ENCODE measurements around the gene CAMK2A.

The CAMK2A gene

GRCh38 chr5:150196986-150197385 is 92.6 kb downstream of the CAMK2A start:
- TF ChIP-seq CTCF (IDR thresholded peaks at IDR 0.05; ENCODE audit: insufficient read depth, low read length, poor library complexity, severe bottlenecking) (no peak), EZH2phosphoT487 (conservative IDR thresholded peaks at IDR 0.05; ENCODE audit: low read length) (no peak)

GRCh38 chr5:150196514-150196913 is 93.1 kb downstream of the CAMK2A start:
- H3K79me2 ChIP-seq (ENCODE audit: insufficient read depth, low read length), result no peaks in the 10 kb centered on the region
- H3K9me3 ChIP-seq (ENCODE audit: insufficient read depth, low read length), result no peaks in the 10 kb centered on the region
- no peak overlapping the region for H3K9ac ChIP-seq (ENCODE audit: low read length)
- H3K36me3 ChIP-seq (ENCODE audit: low read length), result no peaks in the 10 kb centered on the region
- no peak overlapping the region for H3K4me3 ChIP-seq (ENCODE audit: insufficient read depth, low read length, poor library complexity, severe bottlenecking)
- no peaks in the 10 kb centered on the region for H3K27me3 ChIP-seq (ENCODE audit: low read length)
- no peak overlapping the region for H2AFZ ChIP-seq (ENCODE audit: low read depth, low read length, severe bottlenecking)
- no peak overlapping the region for H3K27ac ChIP-seq (ENCODE audit: low read depth, low read length)
- H3F3A ChIP-seq (ENCODE audit: insufficient read depth), result no peaks in the 10 kb centered on the region
- no peaks in the 10 kb centered on the region for H3K9me2 ChIP-seq (replicated peaks; ENCODE audit: insufficient read depth, low read length)
- no peaks in the 10 kb centered on the region for H4K20me1 ChIP-seq (ENCODE audit: low read depth, low read length)
- no peak overlapping the region for H3K4me2 ChIP-seq (ENCODE audit: low read depth, low read length, poor library complexity, severe bottlenecking)
- no peak for TF ChIP-seq CTCF (IDR thresholded peaks at IDR 0.05; ENCODE audit: insufficient read depth, low read length, poor library complexity, severe bottlenecking)
- TF ChIP-seq EZH2phosphoT487 (conservative IDR thresholded peaks at IDR 0.05; ENCODE audit: low read length), result no peak

More at GRCh38 chr5:150196986-150197385, 92.6 kb downstream of the CAMK2A start:
- Histone ChIP-seq H3K9ac (ENCODE audit: low read length) (no peak overlapping the region), H4K20me1 (ENCODE audit: low read depth, low read length) (no peaks in the 10 kb centered on the region), H2AFZ (ENCODE audit: low read depth, low read length, severe bottlenecking) (no peak overlapping the region), H3K9me3 (ENCODE audit: insufficient read depth, low read length) (no peaks in the 10 kb centered on the region), H3K9me2 (replicated peaks; ENCODE audit: insufficient read depth, low read length) (no peaks in the 10 kb centered on the region), H3K4me3 (ENCODE audit: insufficient read depth, low read length, poor library complexity, severe bottlenecking) (no peak overlapping the region), H3K36me3 (ENCODE audit: low read length) (no peaks in the 10 kb centered on the region), H3K27ac (ENCODE audit: low read depth, low read length) (no peak overlapping the region), H3K27me3 (ENCODE audit: low read length) (no peaks in the 10 kb centered on the region), H3K4me2 (ENCODE audit: low read depth, low read length, poor library complexity, severe bottlenecking) (no peak overlapping the region), H3F3A (ENCODE audit: insufficient read depth) (no peaks in the 10 kb centered on the region), H3K79me2 (ENCODE audit: insufficient read depth, low read length) (no peaks in the 10 kb centered on the region)

GRCh38 chr5:150195736-150196485 is 93.7 kb downstream of the CAMK2A start:
- Histone ChIP-seq H2AFZ (ENCODE audit: low read depth, low read length, severe bottlenecking) (no peak overlapping the region), H3K9me3 (ENCODE audit: insufficient read depth, low read length) (no peaks in the 10 kb centered on the region), H3K27ac (ENCODE audit: low read depth, low read length) (no peak overlapping the region), H3F3A (ENCODE audit: insufficient read depth) (no peaks in the 10 kb centered on the region), H4K20me1 (ENCODE audit: low read depth, low read length) (no peaks in the 10 kb centered on the region), H3K4me2 (ENCODE audit: low read depth, low read length, poor library complexity, severe bottlenecking) (no peak overlapping the region), H3K79me2 (ENCODE audit: insufficient read depth, low read length) (no peaks in the 10 kb centered on the region), H3K27me3 (ENCODE audit: low read length) (no peaks in the 10 kb centered on the region), H3K4me3 (ENCODE audit: insufficient read depth, low read length, poor library complexity, severe bottlenecking) (no peak overlapping the region), H3K36me3 (ENCODE audit: low read length) (no peaks in the 10 kb centered on the region), H3K9ac (ENCODE audit: low read length) (no peak overlapping the region), H3K9me2 (replicated peaks; ENCODE audit: insufficient read depth, low read length) (no peaks in the 10 kb centered on the region)
- no peak for TF ChIP-seq CTCF (IDR thresholded peaks at IDR 0.05; ENCODE audit: insufficient read depth, low read length, poor library complexity, severe bottlenecking)
- TF ChIP-seq EZH2phosphoT487 (conservative IDR thresholded peaks at IDR 0.05; ENCODE audit: low read length), result no peak
